OCI-LY1 (cell line): Measurements from ENCODE around the gene PKD1L1.

Experiments
- H2AFZ ChIP-seq: fragments of 200-600 bp; sonication (generic), shearing (Covaris generic); 2 replicates; pipeline ENCODE4 v1.6.0; 2014; ENCODE audit warnings: antibody characterized with exemption, mild to moderate bottlenecking, low read length
- H3F3A ChIP-seq: fragments of 200-600 bp; sonication (generic), shearing (Covaris generic); 2 replicates; pipeline ENCODE4 v1.6.0; 2014; ENCODE audit warnings: mild to moderate bottlenecking, antibody characterized with exemption, low read length, moderate library complexity; ENCODE audit not compliant: insufficient read depth
- H3K27ac ChIP-seq: fragments of 200-600 bp; sonication (generic); 2 replicates; pipeline ENCODE4 v1.5.1; 2014; ENCODE audit warnings: low read length, mixed run types, mild to moderate bottlenecking, low read depth; ENCODE audit not compliant: poor library complexity, severe bottlenecking
- H3K27me3 ChIP-seq: fragments of 200-600 bp; sonication (generic); 2 replicates; pipeline ENCODE4 v1.6.0; 2014; ENCODE audit warnings: antibody characterized with exemption, mild to moderate bottlenecking, low read length, moderate library complexity; ENCODE audit not compliant: insufficient read depth
- H3K36me3 ChIP-seq: fragments of 200-600 bp; sonication (generic); 2 replicates; pipeline ENCODE4 v1.6.1; 2014; ENCODE audit warnings: mild to moderate bottlenecking, antibody characterized with exemption, low read length, moderate library complexity, mixed read lengths; ENCODE audit not compliant: insufficient read depth
- H3K4me1 ChIP-seq: fragments of 200-600 bp; sonication (generic); 2 replicates; pipeline ENCODE4 v1.5.1; 2014; ENCODE audit warnings: mild to moderate bottlenecking, low read length, moderate library complexity; ENCODE audit not compliant: insufficient read depth, severe bottlenecking
- H3K4me2 ChIP-seq: fragments of 200-600 bp; sonication (generic), shearing (Covaris generic); 2 replicates; pipeline ENCODE4 v1.6.1; 2014; ENCODE audit warnings: low read length
- H3K4me3 ChIP-seq: fragments of 200-600 bp; sonication (generic); 2 replicates; pipeline ENCODE4 v1.5.1; 2014; ENCODE audit warnings: low read length, low read depth, mild to moderate bottlenecking, mixed read lengths; ENCODE audit not compliant: poor library complexity, severe bottlenecking
- H3K79me2 ChIP-seq: fragments of 200-600 bp; shearing (Covaris generic); 2 replicates; pipeline ENCODE4 v1.6.1; 2016; ENCODE audit warnings: mixed run types, low read length, mixed read lengths; ENCODE audit not compliant: insufficient read depth
- H3K9ac ChIP-seq: fragments of 200-600 bp; sonication (generic), shearing (Covaris generic); 2 replicates; pipeline ENCODE4 v1.6.1; 2014; ENCODE audit warnings: mild to moderate bottlenecking, low read length, mixed read lengths
- H3K9me2 ChIP-seq: fragments of 200-600 bp; sonication (generic), shearing (Covaris generic); 2 replicates; pipeline ENCODE4 v1.6.1; 2014; ENCODE audit warnings: low read depth, mild to moderate bottlenecking, low read length, mixed read lengths
- H3K9me3 ChIP-seq: fragments of 200-600 bp; shearing (Covaris generic); 2 replicates; pipeline ENCODE4 v1.6.1; 2014; ENCODE audit warnings: low read length, mixed read lengths
- H4K20me1 ChIP-seq: fragments of 200-600 bp; sonication (generic), shearing (Covaris generic); 2 replicates; pipeline ENCODE4 v1.6.0; 2016; ENCODE audit warnings: mild to moderate bottlenecking, low read length; ENCODE audit not compliant: insufficient read depth
- CTCF ChIP-seq: fragments of 200-600 bp; sonication (generic), shearing (Covaris generic); IDR thresholded peaks from 2 replicates; pipeline ENCODE4 v1.5.1; 2017; ENCODE audit warnings: mild to moderate bottlenecking, antibody characterized with exemption, low read length, moderate library complexity, mixed read lengths
- EZH2 ChIP-seq: fragments of 200-600 bp; sonication (generic), shearing (Covaris generic); IDR thresholded peaks from 2 replicates; pipeline ENCODE4 v1.8.0; 2017; ENCODE audit warnings: borderline replicate concordance, mixed run types, mild to moderate bottlenecking, antibody characterized with exemption, low read length, moderate library complexity, mixed read lengths

The PKD1L1 gene

GRCh38 chr7:47953822-47954221 is 5.6 kb upstream of the PKD1L1 start:
- Histone ChIP-seq H3K4me3 (no peak overlapping the region), H2AFZ (no peak overlapping the region), H3K9me2 (no peaks in the 10 kb centered on the region), H3K27me3 (no peaks in the 10 kb centered on the region), H3K9ac (no peak overlapping the region), H3K27ac (no peak overlapping the region), H3K79me2 (no peaks in the 10 kb centered on the region), H3K4me2 (no peak overlapping the region), H4K20me1 (no peaks in the 10 kb centered on the region), H3K36me3 (peaks cover 34% of the 10 kb centered on the region), H3K4me1 (no peaks in the 10 kb centered on the region), H3F3A (no peaks in the 10 kb centered on the region), H3K9me3 (no peaks in the 10 kb centered on the region)
- TF ChIP-seq CTCF (no peak), EZH2 (no peak)

GRCh38 chr7:47952224-47952623 is 4.0 kb upstream of the PKD1L1 start:
- Histone ChIP-seq H3F3A (no peaks in the 10 kb centered on the region), H3K4me1 (no peaks in the 10 kb centered on the region), H3K9me3 (no peaks in the 10 kb centered on the region), H3K4me2 (no peak overlapping the region), H3K4me3 (no peak overlapping the region), H2AFZ (no peak overlapping the region), H3K79me2 (no peaks in the 10 kb centered on the region), H3K9me2 (no peaks in the 10 kb centered on the region), H3K27ac (no peak overlapping the region), H3K9ac (no peak overlapping the region), H3K27me3 (no peaks in the 10 kb centered on the region), H4K20me1 (no peaks in the 10 kb centered on the region), H3K36me3 (peaks cover 25% of the 10 kb centered on the region)
- TF ChIP-seq EZH2 = no peak

GRCh38 chr7:47951374-47951773 is 3.1 kb upstream of the PKD1L1 start:
- H3K36me3 ChIP-seq = peaks cover 17% of the 10 kb centered on the region
- no peaks in the 10 kb centered on the region for H4K20me1 ChIP-seq
- H3K79me2 ChIP-seq = no peaks in the 10 kb centered on the region
- no peak overlapping the region for H3K27ac ChIP-seq
- TF ChIP-seq EZH2 (no peak), CTCF (no peak)
- no peak overlapping the region for H3K9ac ChIP-seq
- H3K4me1 ChIP-seq = no peaks in the 10 kb centered on the region
- no peak overlapping the region for H3K4me3 ChIP-seq
- H3K4me2 ChIP-seq = no peak overlapping the region
- H3F3A ChIP-seq = no peaks in the 10 kb centered on the region
- H3K9me2 ChIP-seq = no peaks in the 10 kb centered on the region
- H3K27me3 ChIP-seq = no peaks in the 10 kb centered on the region
- no peak overlapping the region for H2AFZ ChIP-seq
- H3K9me3 ChIP-seq = no peaks in the 10 kb centered on the region

- peak; percentile 5; the same call in 1 of the 2 replicates for TF ChIP-seq CTCF
- no peak for TF ChIP-seq EZH2
- Histone ChIP-seq H3K27me3 (no peaks in the 10 kb centered on the region), H2AFZ (no peak overlapping the region), H3K9me3 (no peaks in the 10 kb centered on the region), H3F3A (no peaks in the 10 kb centered on the region), H4K20me1 (no peaks in the 10 kb centered on the region), H3K9ac (no peak overlapping the region), H3K4me3 (no peak overlapping the region), H3K36me3 (peaks cover 11% of the 10 kb centered on the region), H3K4me2 (no peak overlapping the region), H3K9me2 (no peaks in the 10 kb centered on the region), H3K4me1 (no peaks in the 10 kb centered on the region), H3K27ac (no peak overlapping the region), H3K79me2 (no peaks in the 10 kb centered on the region)
Observed at GRCh38 chr7:47950714-47951113, 2.4 kb upstream of the PKD1L1 start.
